Upper lobe of left lung (tissue), 4 donors: Measurements from ENCODE around the gene OTOP1.
"Not testable (repeated sequence)": the region's sequence is repeated elsewhere in the genome, so short reads cannot be mapped to it uniquely, and the experiment has no call there.

Experiments
- CTCF ChIP-seq, 6 experiments: fragments of 450-650 bp in 4 of 6; fragments of 200-600 bp in 2 of 6; sonication (generic) in 2 of 6; IDR thresholded peaks; one replicate each; pipeline ENCODE4 v1.5.1; 2016 to 2019; ENCODE audit warnings: antibody characterized with exemption in 6 of 6
- EP300 ChIP-seq, 4 donors: sonication (generic); formaldehyde crosslinking; IDR thresholded peaks; one replicate each; pipeline ENCODE4 v1.5.1; 2017; ENCODE audit warnings: antibody characterized with exemption in 4 of 4, control low read depth in 2 of 4
- POLR2A ChIP-seq, 4 donors: fragments of 450-650 bp; IDR thresholded peaks; one replicate each; pipeline ENCODE4 v1.5.1; 2016 to 2017; ENCODE audit warnings: antibody characterized with exemption in 4 of 4, mild to moderate bottlenecking in 2 of 4
- POLR2AphosphoS5 ChIP-seq, 2 donors: sonication (generic); formaldehyde crosslinking; IDR thresholded peaks; one replicate each; pipeline ENCODE4 v1.5.1; 2017; ENCODE audit warnings: antibody characterized with exemption in 2 of 2

DNA sequence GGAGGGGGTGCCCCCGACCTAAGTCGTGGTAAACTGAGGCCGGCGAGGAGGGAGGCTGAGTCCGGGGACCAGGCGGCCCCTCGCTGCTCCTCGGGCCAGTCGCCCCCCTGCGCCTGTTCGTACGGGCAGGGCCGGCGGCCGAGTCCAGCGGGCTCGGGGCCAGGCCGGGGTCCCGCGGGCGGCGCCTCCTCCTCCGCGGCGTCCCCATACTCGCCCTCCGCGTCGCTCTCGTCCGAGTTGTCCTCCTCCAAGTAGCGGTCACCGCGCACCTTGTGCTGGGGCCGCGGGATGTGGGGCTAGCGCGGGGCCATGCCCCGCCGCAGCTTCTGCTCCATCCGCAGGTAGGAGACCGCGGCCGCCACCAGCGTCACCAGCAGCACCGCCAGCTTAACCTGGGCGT is 83.4 kb downstream of the OTOP1 start:
- not testable (repeated sequence) for TF ChIP-seq POLR2AphosphoS5, EP300, CTCF, POLR2A (IDR thresholded peaks at IDR 0.05)
